OCI-LY3 (cell line): Measurements from ENCODE around the gene RAD51B.

ENCODE experiments used
- CTCF ChIP-seq: fragments of 200-600, 300-600 bp; sonication (generic); IDR thresholded peaks from 2 replicates; pipeline ENCODE4 v1.5.1; 2014; ENCODE audit warnings: antibody characterized with exemption, low read length, low read depth
- EZH2phosphoT487 ChIP-seq: fragments of 200-600 bp; shearing (Covaris generic); IDR thresholded peaks from 2 replicates; pipeline ENCODE4 v1.6.1; 2018; ENCODE audit warnings: antibody characterized with exemption, mixed run types, low read depth

GRCh38 chr14:68094158-68094557, 274.6 kb downstream of the RAD51B start:
- TF ChIP-seq CTCF (no peak), EZH2phosphoT487 (no peak)
